ENCODE data around the gene COTL1.

The COTL1 gene

DNA sequence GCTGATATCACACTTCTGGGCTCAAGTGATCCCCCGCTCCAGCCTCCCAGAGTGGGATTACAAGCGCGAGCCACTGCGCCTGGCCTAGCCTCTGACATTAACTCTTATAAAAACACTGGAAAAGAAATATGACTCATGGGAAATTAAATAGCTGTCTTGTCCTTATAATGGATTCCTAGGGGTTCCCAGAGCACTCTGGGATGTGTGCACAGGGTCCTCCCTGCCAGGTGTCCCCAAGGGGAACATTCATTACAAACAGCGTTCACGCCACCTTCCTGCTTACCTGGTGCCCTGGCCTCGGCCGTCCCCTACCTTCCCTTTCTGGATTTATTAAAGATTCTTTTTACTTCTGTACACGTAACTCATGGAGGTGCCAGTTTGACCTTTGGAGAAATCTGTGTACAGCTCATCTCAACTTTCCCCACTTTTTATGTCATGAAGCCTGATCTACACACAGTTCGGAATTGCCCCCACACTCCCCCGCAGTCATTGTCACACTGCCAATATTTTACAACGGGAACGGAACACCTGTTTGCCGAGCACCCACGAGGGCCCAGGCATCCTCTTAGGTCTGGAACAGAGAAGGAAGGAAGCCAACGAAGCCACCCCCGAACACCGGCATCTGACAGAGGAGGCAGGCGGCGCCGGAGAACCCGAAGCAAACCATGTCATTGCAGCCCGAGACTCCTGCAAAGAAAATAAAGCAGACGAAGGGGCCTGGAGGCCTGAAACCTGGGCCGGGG lies 73.7 kb downstream of the COTL1 start:
- no peaks in the 10 kb centered on the region for H3K27me3 ChIP-seq (replicated peaks; ENCODE audit: control insufficient read depth, insufficient read depth, low read length)
- no peak overlapping the region for H3K4me3 ChIP-seq (replicated peaks; ENCODE audit: low read depth, low read length)
- no peaks in the 10 kb centered on the region for H3K36me3 ChIP-seq (ENCODE audit: control insufficient read depth, insufficient read depth, low read length)
- TF ChIP-seq, protein P1, sequence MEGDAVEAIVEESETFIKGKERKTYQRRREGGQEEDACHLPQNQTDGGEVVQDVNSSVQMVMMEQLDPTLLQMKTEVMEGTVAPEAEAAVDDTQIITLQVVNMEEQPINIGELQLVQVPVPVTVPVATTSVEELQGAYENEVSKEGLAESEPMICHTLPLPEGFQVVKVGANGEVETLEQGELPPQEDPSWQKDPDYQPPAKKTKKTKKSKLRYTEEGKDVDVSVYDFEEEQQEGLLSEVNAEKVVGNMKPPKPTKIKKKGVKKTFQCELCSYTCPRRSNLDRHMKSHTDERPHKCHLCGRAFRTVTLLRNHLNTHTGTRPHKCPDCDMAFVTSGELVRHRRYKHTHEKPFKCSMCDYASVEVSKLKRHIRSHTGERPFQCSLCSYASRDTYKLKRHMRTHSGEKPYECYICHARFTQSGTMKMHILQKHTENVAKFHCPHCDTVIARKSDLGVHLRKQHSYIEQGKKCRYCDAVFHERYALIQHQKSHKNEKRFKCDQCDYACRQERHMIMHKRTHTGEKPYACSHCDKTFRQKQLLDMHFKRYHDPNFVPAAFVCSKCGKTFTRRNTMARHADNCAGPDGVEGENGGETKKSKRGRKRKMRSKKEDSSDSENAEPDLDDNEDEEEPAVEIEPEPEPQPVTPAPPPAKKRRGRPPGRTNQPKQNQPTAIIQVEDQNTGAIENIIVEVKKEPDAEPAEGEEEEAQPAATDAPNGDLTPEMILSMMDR (IDR thresholded peaks at IDR 0.05; ENCODE audit: insufficient read depth, low read length, poor library complexity, severe bottlenecking) = no peak
- no peak for DNase-seq (ENCODE audit: extremely low read depth, insufficient read length)

DNA sequence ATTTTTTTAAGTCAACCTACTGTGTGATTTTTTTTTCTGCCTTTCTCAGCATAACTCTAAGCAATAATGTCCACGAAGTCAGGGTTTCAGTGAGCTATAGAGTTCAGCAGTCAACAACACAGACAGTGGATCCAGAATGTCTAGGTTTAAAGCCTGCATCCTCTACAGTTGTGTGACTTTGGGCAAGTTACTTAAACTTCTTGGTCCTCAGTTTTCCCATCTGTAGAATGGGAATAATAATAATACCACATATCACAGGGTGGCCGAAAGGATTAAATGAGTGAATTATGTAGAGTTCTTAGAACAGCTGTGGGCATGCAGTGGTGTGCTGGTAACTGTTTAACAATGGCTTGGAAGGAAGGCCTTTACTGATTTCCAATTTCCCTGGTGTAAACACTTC lies 74.6 kb downstream of the COTL1 start:
- H3K4me3 ChIP-seq (replicated peaks; ENCODE audit: low read depth, low read length) = no peak overlapping the region
- H3K27me3 ChIP-seq (replicated peaks; ENCODE audit: control insufficient read depth, insufficient read depth, low read length) = no peaks in the 10 kb centered on the region
- H3K36me3 ChIP-seq (ENCODE audit: control insufficient read depth, insufficient read depth, low read length) = no peaks in the 10 kb centered on the region
- TF ChIP-seq, protein P1 (IDR thresholded peaks at IDR 0.05; ENCODE audit: insufficient read depth, low read length, poor library complexity, severe bottlenecking) = no peak
- no peak for DNase-seq (ENCODE audit: extremely low read depth, insufficient read length)

GRCh38 chr16:84541999-84542817 lies 75.7 kb downstream of the COTL1 start:
- TF ChIP-seq, protein P1 (IDR thresholded peaks at IDR 0.05; ENCODE audit: insufficient read depth, low read length, poor library complexity, severe bottlenecking) = no peak
- DNase-seq (ENCODE audit: extremely low read depth, insufficient read length) = no peak
- Histone ChIP-seq H3K27me3 (replicated peaks; ENCODE audit: control insufficient read depth, insufficient read depth, low read length) (no peaks in the 10 kb centered on the region), H3K4me3 (replicated peaks; ENCODE audit: low read depth, low read length) (no peak overlapping the region), H3K36me3 (ENCODE audit: control insufficient read depth, insufficient read depth, low read length) (no peaks in the 10 kb centered on the region)

GRCh38 chr16:84540194-84540593 lies 77.7 kb downstream of the COTL1 start:
- DNase-seq (ENCODE audit: extremely low read depth, insufficient read length) = no peak
- TF ChIP-seq, protein P1 (IDR thresholded peaks at IDR 0.05; ENCODE audit: insufficient read depth, low read length, poor library complexity, severe bottlenecking) = no peak
- Histone ChIP-seq H3K36me3 (ENCODE audit: control insufficient read depth, insufficient read depth, low read length) (no peaks in the 10 kb centered on the region), H3K4me3 (replicated peaks; ENCODE audit: low read depth, low read length) (no peak overlapping the region), H3K27me3 (replicated peaks; ENCODE audit: control insufficient read depth, insufficient read depth, low read length) (no peaks in the 10 kb centered on the region)

DNA sequence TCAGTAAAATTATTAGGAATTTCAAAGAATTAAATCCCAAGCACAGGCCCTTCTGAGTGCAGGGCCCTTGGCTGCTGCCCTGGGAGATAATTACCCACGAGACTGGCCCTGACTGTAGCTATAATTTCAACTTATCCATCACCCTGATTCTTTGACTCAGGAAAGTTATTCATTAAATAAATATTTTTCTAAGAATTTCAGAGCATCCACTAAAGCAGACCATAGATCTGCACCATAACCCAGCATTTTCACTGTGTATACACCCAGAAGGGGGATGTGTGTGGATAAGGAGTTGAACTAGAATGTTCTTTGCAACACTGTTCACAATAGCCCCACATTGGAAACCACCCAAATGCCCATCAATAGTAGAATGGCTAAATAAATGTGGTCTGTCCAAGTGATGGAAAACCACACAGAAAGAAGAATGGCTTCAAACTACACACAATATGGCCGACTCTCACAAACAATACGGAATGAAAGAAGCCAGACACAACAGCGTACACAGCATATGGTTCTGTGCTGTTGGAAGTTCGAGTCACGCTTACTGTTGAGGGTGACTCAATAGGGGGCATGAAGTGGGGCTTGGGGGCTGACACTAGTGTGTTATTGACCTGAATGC lies 79.5 kb downstream of the COTL1 start:
- no peak for DNase-seq (ENCODE audit: extremely low read depth, insufficient read length)
- no peak overlapping the region for H3K4me3 ChIP-seq (replicated peaks; ENCODE audit: low read depth, low read length)
- H3K36me3 ChIP-seq (ENCODE audit: control insufficient read depth, insufficient read depth, low read length) = no peaks in the 10 kb centered on the region
- no peaks in the 10 kb centered on the region for H3K27me3 ChIP-seq (replicated peaks; ENCODE audit: control insufficient read depth, insufficient read depth, low read length)
- TF ChIP-seq, protein P1 (IDR thresholded peaks at IDR 0.05; ENCODE audit: insufficient read depth, low read length, poor library complexity, severe bottlenecking) = no peak
